ENCODE measurements around the gene PPP1R37.

DNA sequence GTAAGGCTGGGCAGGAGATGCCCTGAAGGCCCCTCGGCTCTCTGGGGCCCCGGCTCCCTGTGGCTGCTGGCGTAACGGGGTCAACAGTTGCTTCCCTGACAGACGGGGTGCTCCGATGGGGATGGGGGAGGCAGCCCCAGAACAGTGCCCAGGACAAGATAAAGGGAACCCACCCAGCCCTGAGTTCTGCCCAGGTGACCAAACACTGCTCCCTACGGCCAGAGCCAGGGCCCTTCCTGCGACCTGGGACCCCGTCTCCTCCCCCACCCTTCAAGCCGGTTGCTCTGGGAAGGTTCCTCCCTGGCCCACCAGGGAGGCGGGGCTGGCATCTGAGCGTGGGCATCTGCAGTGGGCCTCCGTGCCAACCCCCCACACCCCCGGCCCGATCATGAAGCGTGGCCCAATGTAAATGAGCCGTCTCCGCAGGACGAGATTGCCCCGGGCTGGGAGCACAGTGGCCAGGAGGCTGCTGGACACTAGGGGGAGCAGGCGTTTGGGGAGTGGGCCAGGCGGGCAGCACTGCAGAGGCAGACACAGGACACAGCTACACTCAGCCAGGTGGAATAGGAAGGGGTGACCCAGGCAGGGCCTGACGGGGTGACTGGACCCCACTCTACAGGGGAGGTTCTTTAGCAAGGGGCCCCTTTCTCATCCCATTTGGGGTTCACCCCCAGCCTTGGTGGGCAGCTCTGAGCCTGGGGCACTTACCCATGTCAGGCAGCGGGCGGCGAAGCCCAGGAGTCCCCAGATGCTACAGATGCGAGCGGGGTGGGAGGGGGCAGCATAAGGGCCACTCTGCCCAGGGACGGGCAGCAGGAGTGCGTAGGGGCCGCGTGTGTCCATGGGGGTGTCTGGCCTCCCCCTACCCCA lies 69.0 kb downstream of the PPP1R37 start:
- TF ChIP-seq ZFP30 (CRISPR knock-in tag; IDR thresholded peaks at IDR 0.05), result no peak
- TF ChIP-seq, protein P1, sequence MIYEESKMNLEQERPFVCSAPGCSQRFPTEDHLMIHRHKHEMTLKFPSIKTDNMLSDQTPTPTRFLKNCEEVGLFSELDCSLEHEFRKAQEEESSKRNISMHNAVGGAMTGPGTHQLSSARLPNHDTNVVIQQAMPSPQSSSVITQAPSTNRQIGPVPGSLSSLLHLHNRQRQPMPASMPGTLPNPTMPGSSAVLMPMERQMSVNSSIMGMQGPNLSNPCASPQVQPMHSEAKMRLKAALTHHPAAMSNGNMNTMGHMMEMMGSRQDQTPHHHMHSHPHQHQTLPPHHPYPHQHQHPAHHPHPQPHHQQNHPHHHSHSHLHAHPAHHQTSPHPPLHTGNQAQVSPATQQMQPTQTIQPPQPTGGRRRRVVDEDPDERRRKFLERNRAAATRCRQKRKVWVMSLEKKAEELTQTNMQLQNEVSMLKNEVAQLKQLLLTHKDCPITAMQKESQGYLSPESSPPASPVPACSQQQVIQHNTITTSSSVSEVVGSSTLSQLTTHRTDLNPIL (CRISPR knock-in tag; IDR thresholded peaks at IDR 0.05; ENCODE audit: low read depth), result no peak
- TF ChIP-seq, protein P2, sequence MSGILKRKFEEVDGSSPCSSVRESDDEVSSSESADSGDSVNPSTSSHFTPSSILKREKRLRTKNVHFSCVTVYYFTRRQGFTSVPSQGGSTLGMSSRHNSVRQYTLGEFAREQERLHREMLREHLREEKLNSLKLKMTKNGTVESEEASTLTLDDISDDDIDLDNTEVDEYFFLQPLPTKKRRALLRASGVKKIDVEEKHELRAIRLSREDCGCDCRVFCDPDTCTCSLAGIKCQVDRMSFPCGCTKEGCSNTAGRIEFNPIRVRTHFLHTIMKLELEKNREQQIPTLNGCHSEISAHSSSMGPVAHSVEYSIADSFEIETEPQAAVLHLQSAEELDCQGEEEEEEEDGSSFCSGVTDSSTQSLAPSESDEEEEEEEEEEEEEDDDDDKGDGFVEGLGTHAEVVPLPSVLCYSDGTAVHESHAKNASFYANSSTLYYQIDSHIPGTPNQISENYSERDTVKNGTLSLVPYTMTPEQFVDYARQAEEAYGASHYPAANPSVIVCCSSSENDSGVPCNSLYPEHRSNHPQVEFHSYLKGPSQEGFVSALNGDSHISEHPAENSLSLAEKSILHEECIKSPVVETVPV (CRISPR knock-in tag; IDR thresholded peaks at IDR 0.05), result no peak
- TF ChIP-seq ISL1 (CRISPR knock-in tag; IDR thresholded peaks at IDR 0.05), result no peak
